GM18867 (cell line): Measurements from ENCODE around the gene RPL36A.
A peak's percentile ranks its signal among the peaks of the same experiment; 100 is the strongest.

Source experiments
- ATAC-seq: cut with Tn5 transposase; IDR thresholded peaks from one replicate; pipeline ENCODE4 v1.9.1; 2021; ENCODE audit warnings: mild to moderate bottlenecking, moderate library complexity; ENCODE audit not compliant: unreplicated experiment

RPL36A gene

DNA sequence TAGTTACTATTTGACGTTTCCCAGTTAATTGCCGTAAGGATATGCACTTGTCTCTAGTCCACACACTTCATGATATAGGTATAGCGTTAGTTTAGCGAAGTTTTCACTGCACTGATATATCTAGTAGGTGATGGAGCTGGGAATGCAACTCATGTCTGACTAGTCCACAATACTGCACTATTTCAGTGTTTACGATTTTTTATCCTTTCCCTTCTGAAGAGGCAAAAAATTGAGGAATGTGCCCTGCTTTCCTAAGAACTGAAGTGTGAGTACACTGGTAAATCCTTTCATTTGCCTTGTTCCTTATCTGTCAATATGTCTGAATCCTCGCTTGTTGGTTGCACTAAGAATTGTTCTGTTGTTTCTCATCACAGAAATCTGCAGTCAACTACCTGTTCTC is 1.0 kb downstream of the RPL36A start:
- no peak for ATAC-seq

- ATAC-seq = no peak
These were observed 2.9 kb downstream of the RPL36A start for GRCh38 chrX:101393530-101394305.

- no peak for ATAC-seq
These were observed 3.6 kb downstream of the RPL36A start for GRCh38 chrX:101394372-101394771.

- no peak for ATAC-seq
These were observed 5.0 kb downstream of the RPL36A start for GRCh38 chrX:101395789-101396188.

- ATAC-seq = no peak
These were observed 7.0 kb downstream of the RPL36A start for GRCh38 chrX:101397779-101398178.

DNA sequence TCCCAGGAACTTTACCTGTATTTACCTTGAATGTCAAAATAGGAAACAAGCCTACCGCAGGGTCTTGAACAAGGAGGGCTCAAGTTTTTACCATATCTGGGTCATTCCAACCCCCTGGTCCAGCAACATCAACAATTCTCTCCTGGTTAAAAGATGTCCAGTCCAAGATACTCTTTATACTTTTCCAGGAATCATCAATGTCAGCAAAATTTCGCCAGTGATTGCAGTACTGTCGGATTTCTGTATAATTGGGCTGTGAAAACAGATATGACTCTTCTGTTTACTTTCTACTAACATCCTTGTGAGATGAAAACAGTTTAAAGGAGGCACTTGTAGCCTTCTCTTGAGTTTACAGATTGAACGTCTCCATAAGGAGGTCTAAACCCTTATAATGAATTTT is 7.9 kb downstream of the RPL36A start:
- ATAC-seq = no peak

- ATAC-seq = no peak
These were observed 9.0 kb downstream of the RPL36A start for GRCh38 chrX:101399825-101400224.

DNA sequence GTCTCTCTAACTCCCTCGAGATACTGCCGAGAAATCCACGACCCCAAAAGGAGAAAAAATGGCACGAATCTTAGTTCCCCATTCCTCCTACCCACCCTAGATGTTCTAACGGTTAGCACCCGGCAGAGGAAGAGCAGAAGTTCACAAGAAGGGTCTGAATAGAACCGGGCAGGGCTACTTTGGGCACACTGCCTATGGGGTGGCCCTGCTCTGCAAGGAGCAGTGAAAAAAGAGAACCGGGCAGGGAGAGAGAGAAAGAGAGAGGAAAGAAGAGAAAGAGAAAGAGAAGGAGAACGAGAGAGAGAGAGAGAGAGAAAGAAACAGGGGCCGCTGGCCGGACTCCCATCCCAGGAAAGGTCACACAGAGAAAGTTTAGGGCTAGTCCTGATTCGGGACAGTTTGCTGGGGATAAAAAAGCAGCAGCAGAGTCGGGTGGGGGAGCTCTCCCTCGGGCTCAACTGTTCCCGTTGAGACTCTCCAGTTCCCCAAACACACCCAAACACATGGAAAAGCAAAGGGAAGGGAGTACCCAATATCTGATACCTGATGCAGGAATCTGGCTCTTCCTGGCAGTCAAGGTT is 16.4 kb downstream of the RPL36A start:
- no peak for ATAC-seq

- peak; percentile 94 for ATAC-seq
These were observed 17.1 kb downstream of the RPL36A start, which contains the start of the genes GLA and HNRNPH2 for GRCh38 chrX:101407748-101408531. GLA (minus strand) TSS chrX:101407925; CDS start chrX:101407903, 22 bp downstream. HNRNPH2 (plus strand) TSS chrX:101408222; CDS start chrX:101411989, 3,767 bp downstream.

DNA sequence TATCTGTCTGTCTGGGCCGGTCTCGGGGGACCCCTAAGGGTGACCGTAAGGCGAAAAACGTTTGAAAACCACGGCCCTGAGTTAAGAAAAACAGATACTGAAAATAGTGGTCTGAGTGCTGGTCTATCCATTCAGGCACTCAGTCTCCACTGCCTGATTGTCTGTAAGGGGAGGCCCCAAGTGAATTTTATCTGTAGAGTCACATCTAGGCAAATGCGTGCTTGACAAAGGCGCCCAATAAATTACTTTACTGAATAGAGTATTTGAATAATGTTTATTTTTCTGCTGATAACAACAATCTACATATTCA is 17.7 kb downstream of the RPL36A start:
- ATAC-seq = no peak

DNA sequence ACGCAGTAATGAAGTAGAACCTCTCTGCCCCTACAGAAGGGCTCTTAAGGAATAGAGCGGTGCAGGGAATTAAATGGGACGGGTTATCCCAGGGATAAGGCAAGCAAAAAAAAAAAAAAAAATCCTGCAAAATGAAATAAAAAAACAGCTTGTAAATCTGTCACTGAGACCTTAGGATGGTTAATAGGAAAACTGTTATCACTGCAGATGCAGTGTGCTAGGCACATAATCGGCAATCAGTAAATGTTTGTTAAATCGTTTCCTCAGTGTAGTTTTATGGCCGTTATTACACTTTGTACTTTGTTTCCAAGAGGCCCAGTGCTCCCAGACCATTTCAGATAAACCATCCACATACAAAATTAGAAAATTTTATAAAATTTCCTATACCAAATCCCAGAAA is 18.2 kb downstream of the RPL36A start:
- ATAC-seq = no peak

GRCh38 chrX:101410461-101410860 is 19.6 kb downstream of the RPL36A start:
- ATAC-seq = no peak

- ATAC-seq = no peak
These were observed 21.2 kb downstream of the RPL36A start for GRCh38 chrX:101411984-101412383.

DNA sequence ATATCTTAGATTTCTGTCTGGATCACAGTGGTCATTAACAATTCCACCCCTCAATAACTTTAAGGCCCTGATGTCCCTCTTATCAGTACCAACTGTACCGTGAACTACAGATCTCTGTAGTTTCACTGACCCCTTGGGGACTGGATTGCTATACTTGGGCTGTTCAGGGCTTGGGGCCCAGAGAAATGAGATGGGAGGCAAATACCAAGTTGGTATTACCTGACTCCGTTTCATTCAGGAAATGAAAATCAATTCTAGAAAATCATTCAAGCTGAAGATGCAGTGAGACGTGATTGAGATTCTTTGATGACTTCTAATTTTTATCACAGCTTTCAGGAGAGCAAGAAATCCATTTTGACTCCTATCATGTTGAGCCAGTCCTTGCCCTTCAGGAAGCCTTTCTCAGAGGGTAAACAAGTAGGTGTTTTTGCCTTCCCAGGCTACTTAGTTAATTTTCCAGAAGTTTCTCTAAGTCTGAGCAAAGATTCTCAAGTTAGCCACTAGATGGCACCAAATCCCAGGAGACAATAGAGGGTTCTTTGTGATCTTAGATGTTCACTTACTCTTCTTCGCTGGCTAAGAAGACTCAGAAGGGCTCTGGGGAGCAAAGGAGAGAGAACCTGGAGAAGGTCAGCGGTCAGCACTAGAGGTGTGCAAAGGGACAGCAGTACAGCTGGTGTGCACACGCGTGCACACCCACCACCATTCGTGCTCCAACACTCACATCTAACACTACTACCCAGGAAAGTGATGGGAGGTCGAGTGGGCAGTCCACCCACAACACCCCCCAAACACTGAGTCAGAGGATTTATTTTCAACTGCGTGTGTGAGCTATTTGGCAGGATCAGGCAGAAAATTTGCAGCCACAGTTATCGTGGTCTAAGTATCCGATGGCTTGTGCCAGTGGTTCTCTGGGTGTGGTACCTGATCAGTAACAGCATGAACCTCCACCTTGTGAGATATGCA is 24.7 kb downstream of the RPL36A start:
- peak; percentile 74 for ATAC-seq

- ATAC-seq = no peak
These were observed 25.9 kb downstream of the RPL36A start for GRCh38 chrX:101416691-101417090.

DNA sequence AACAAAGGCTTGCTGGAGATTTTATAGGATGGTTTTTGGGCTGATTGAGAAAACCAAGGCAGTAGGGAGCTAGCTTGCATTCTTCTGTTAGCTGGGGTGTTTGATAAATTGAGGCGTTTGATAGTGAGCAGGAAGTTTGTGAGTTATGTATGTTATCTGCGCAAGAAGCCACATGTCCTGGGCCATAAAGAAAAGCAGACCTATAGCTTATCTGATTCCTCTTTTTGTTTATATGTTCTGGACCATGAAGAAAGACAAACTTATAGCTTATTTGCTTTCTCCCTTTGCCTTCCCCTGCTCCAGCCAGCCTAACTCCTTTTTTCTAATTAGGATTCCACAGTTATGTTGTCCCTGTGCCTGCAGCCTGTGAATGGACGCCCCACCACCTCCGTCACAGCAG is 26.4 kb downstream of the RPL36A start:
- ATAC-seq = no peak

GRCh38 chrX:101417981-101418841 is 27.4 kb downstream of the RPL36A start:
- no peak for ATAC-seq

- ATAC-seq = no peak
These were observed 28.7 kb downstream of the RPL36A start for GRCh38 chrX:101419489-101419888.

DNA sequence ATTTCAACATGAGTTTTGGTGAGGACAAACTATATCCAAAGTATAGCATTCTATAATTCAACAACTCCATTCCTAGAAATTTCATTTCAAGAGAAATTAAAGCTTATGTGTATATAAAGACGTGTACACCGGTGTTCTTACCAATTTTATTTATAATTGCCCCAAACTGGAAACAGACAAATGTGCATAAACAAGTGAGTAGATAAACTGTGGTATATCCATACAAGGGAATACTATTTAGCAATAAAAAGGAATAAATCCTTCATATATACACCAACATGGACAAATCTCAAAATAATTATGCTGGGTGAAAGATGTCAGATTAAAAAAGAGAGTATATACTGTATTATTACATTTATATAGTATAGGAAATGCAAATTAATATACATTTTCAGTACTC is 37.1 kb downstream of the RPL36A start:
- ATAC-seq = no peak

DNA sequence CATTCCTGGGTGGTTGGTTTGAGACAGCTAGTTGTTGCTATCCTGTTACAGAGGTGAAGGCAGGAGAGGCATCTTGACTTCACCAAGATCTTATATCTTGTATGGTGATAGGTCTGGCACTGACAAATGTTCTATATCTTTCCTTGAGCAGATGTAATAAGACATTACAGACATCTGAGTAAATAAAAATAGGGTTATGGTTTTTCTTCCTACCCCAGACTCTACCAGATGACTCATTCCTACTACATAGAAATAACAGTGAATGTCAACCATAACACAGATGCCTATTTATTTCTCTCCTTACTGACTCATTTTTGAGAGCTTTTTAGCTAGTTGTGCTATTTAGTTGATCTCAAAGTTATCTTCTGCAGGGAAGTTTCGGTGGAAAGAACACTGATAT is 39.1 kb downstream of the RPL36A start:
- peak; percentile 49 for ATAC-seq
